Testis (tissue), 3 donors: ENCODE results near the gene TUFM. TPM values are rescaled to one million over a fixed set of nuclear protein-coding genes. Genes with fewer than 3 reads are reported as not detected.
"Not testable (repeated sequence)": the region's sequence is repeated elsewhere in the genome, so short reads cannot be mapped to it uniquely, and the experiment has no call there.

Source experiments
- DNase-seq: peaks from one replicate; pipeline ENCODE4 v3.0.0-alpha.2; 2019
- H3K27ac ChIP-seq, 2 donors: fragments of 200-600 bp; sonication (generic); one replicate each; pipeline ENCODE4 v1.5.1; 2019
- H3K27me3 ChIP-seq: fragments of 200-600 bp; sonication (generic); one replicate; pipeline ENCODE4 v1.5.1; 2019
- H3K36me3 ChIP-seq: fragments of 200-600 bp; sonication (generic); one replicate; pipeline ENCODE4 v1.5.1; 2017; ENCODE audit warnings: low read depth; ENCODE audit errors: missing control alignments
- H3K4me1 ChIP-seq: fragments of 200-600 bp; sonication (generic); one replicate; pipeline ENCODE4 v1.5.1; 2019
- H3K4me3 ChIP-seq, 2 donors: fragments of 200-600 bp; sonication (generic); one replicate each; pipeline ENCODE4 v1.5.1; 2017 to 2019
- H3K9me3 ChIP-seq: fragments of 200-600 bp; sonication (generic); one replicate; pipeline ENCODE4 v1.5.1; 2017
- CTCF ChIP-seq, 3 experiments: fragments of 450-650 bp in 2 of 3; fragments of 200-600 bp in 1 of 3; sonication (generic) in 1 of 3; IDR thresholded peaks; one replicate each; pipeline ENCODE4 v1.5.1; 2016 to 2019; ENCODE audit warnings: antibody characterized with exemption in 3 of 3, mild to moderate bottlenecking in 2 of 3, moderate library complexity in 1 of 3
- POLR2A ChIP-seq: fragments of 450-650 bp; IDR thresholded peaks from one replicate; pipeline ENCODE4 v1.6.1; 2017; ENCODE audit warnings: antibody characterized with exemption, mild to moderate bottlenecking, moderate library complexity
- WGBS, 2 donors: methylation state at CpG; one replicate each; pipeline ENCODE4 v1.1.5; 2018; 5-methylcytosine and 5-hydroxymethylcytosine counted together
- intact Hi-C: fragments of 100-400 bp; cut with DNase I; formaldehyde crosslinking; loops from one replicate; pipeline ENCODE4 v1.15.1; 2023; ENCODE audit warnings: low total_unique reads
- polyA plus RNA-seq: library from polyadenylated mRNA; stranded (reverse); fragments of 350-450 nt; fragmentation: Illumina TruSeq; extraction: RNeasy Lipid Tissue Mini Kit (QIAGEN cat#74804); gene quantifications from one replicate; pipeline ENCODE4 v1.2.3, GENCODE V29; 2014; ENCODE audit warnings: low read depth, low replicate concordance; ENCODE audit not compliant: insufficient read depth
- total RNA-seq, 2 donors: library from RNA; depleted of rRNA; stranded (reverse); fragments of >200 nt; gene quantifications; one replicate each; pipeline ENCODE4 v1.2.3, GENCODE V29; 2016

Gene TUFM
- total and polyA plus RNA-seq, 3 donors from 2014 or later = 134 to 213 (median 140) TPM

- Histone ChIP-seq H3K9me3 (no peaks in the 10 kb centered on the region), H3K4me1 (peaks cover 27% of the 10 kb centered on the region), H3K36me3 (no peaks in the 10 kb centered on the region), H3K4me3 (no peak overlapping the region), H3K27ac (no peak overlapping the region), H3K27me3 (no peaks in the 10 kb centered on the region)
- 88 to 95% methylated on average over 6 to 11 of the region's 11 CpGs for WGBS, 2 donors
- no peak for TF ChIP-seq POLR2A
- TF ChIP-seq CTCF (IDR thresholded peaks at IDR 0.05) = no peak
- intact Hi-C loops = no loop called here
- DNase-seq = no peak
Measured at GRCh38 chr16:28869201-28869600, 23.1 kb upstream of the TUFM start.

- peak; percentile 77 for DNase-seq
- intact Hi-C loops, H3K4me3 ChIP-seq, H3K27me3 ChIP-seq, H3K36me3 ChIP-seq, H3K9me3 ChIP-seq: not testable (repeated sequence)
- Histone ChIP-seq H3K4me1 (peaks cover 29% of the 10 kb centered on the region), H3K27ac (peak overlapping the region in 1 of 2 donors; percentile 14)
- 54 to 80% methylated on average over 9 of the region's 9 CpGs for WGBS, 2 donors
Measured at GRCh38 chr16:28867646-28868045, 21.5 kb upstream of the TUFM start.

- H3K27me3 ChIP-seq = no peaks in the 10 kb centered on the region
- peak overlapping the region in 1 of 2 donors; percentile 14 for H3K27ac ChIP-seq
- H3K4me3 ChIP-seq = no peak overlapping the region
- TF ChIP-seq CTCF (IDR thresholded peaks at IDR 0.05) = no peak
- TF ChIP-seq POLR2A = no peak
- H3K9me3 ChIP-seq = no peaks in the 10 kb centered on the region
- WGBS, 2 donors = 82% methylated on average over 13 of the region's 13 CpGs
- intact Hi-C loops = no loop called here
- H3K4me1 ChIP-seq = peaks cover 33% of the 10 kb centered on the region
- no peak for DNase-seq
- no peaks in the 10 kb centered on the region for H3K36me3 ChIP-seq
Measured at GRCh38 chr16:28867241-28867640, 21.1 kb upstream of the TUFM start.

GRCh38 chr16:28866454-28866804 is 20.3 kb upstream of the TUFM start:
- Histone ChIP-seq H3K36me3 (no peaks in the 10 kb centered on the region), H3K27ac (no peak overlapping the region), H3K9me3 (no peaks in the 10 kb centered on the region), H3K4me3 (no peak overlapping the region), H3K27me3 (no peaks in the 10 kb centered on the region), H3K4me1 (peaks cover 34% of the 10 kb centered on the region)
- intact Hi-C loops = no loop called here
- TF ChIP-seq POLR2A (no peak), CTCF (IDR thresholded peaks at IDR 0.05) (no peak)
- WGBS, 2 donors = 69 to 72% methylated on average over 15 to 17 of the region's 17 CpGs
- DNase-seq = no peak

- H3K27ac ChIP-seq = peak overlapping the region; percentile 24 to 55
- H3K9me3 ChIP-seq = no peaks in the 10 kb centered on the region
- H3K4me1 ChIP-seq = peaks cover 34% of the 10 kb centered on the region
- intact Hi-C loops = no loop called here
- TF ChIP-seq CTCF (IDR thresholded peaks at IDR 0.05) = no peak
- no peak for TF ChIP-seq POLR2A
- no peaks in the 10 kb centered on the region for H3K36me3 ChIP-seq
- H3K27me3 ChIP-seq = no peaks in the 10 kb centered on the region
- 61 to 69% methylated on average over 13 to 32 of the region's 32 CpGs for WGBS, 2 donors
- DNase-seq = no peak
- H3K4me3 ChIP-seq = no peak overlapping the region
Measured at GRCh38 chr16:28865722-28866453, 19.7 kb upstream of the TUFM start.
